ENCODE data around the gene EVI5L. TPM values are rescaled to one million over a fixed set of nuclear protein-coding genes. Genes with fewer than 3 reads are reported as not detected.

The EVI5L gene
- total RNA-seq, 1 donor from 2014 or later: 15.5 TPM

DNA sequence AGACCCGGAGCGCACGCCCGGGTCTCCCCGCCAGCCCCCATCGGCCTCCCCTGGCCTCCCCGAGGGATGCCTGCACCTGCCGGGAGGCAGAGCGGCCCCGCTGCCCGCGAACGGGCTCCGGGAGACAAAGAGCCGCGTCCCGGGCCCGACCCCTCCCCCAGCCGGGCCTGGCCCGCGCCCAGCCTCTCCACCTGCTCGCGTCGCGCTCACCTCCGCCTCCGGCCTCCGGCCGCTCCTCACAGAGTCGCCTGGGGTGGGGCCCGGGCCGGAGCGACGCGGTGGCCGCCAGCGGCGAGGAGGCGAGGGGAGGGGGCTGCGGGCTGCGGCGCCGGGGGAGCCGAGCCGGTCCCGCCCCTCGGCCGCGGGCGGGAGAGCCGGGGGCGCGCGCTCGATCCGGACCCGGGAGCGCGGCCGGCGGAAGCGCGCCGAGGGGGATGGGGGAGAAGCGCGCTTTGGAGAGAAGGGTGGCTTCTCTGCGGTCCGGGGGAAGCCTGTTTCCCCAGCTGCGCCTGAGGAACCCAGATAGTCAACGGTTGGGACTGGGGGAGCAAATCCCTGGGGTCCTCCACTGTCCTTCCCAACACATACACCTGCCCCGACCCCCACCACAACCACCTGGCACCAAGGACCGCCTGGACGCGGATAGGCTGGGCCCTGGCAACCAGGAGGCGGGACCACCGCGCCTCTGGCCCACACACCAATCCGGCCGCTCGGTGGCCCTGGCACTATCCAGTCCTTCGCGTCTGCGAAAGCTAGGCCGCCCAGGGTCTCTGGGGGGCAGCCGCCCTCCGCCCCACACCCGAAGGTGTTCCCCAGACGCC is 44.3 kb downstream of the EVI5L start, which contains the start of gene PRR36:
TSS of gene PRR36 (minus strand) at position 315 of the 821 bp plus-strand sequence. CDS start 701 bp downstream, outside the sequence.
- Histone ChIP-seq H3K27me3 (peaks cover 30% of the 10 kb centered on the region), H3K4me1 (peaks cover 10% of the 10 kb centered on the region), H3K4me3 (peak within 1 kb of the TSS; percentile 42), H3K9me3 (no peaks in the 10 kb centered on the region), H3K36me3 (no peaks in the 10 kb centered on the region), H3K27ac (no peak within 1 kb of the TSS)
- peak; percentile 89 for DNase-seq
- ATAC-seq: peak; percentile 55
- intact Hi-C loops (cut with DNase I): no loop called here
- TF ChIP-seq, protein P1, sequence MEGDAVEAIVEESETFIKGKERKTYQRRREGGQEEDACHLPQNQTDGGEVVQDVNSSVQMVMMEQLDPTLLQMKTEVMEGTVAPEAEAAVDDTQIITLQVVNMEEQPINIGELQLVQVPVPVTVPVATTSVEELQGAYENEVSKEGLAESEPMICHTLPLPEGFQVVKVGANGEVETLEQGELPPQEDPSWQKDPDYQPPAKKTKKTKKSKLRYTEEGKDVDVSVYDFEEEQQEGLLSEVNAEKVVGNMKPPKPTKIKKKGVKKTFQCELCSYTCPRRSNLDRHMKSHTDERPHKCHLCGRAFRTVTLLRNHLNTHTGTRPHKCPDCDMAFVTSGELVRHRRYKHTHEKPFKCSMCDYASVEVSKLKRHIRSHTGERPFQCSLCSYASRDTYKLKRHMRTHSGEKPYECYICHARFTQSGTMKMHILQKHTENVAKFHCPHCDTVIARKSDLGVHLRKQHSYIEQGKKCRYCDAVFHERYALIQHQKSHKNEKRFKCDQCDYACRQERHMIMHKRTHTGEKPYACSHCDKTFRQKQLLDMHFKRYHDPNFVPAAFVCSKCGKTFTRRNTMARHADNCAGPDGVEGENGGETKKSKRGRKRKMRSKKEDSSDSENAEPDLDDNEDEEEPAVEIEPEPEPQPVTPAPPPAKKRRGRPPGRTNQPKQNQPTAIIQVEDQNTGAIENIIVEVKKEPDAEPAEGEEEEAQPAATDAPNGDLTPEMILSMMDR (IDR thresholded peaks at IDR 0.05): no peak

DNA sequence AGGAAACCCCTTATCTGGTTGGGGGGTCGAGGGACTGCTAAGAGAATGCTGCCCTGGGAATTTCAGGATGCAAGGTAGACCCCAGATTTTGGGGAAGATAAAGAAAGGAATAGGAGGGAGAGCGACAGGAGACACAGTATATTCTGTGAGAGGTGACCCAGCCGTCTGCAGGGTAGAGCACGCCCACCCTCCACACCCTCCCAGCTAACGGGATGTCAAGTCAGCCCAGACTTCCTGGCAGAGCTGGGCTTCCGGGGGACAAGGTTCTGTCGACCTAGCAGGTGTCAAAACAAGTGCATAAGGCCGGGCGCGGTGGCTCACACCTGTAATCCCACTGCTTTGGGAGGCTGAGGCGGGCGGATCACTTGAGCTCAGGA is 44.9 kb downstream of the EVI5L start:
- TF ChIP-seq, protein P1 (IDR thresholded peaks at IDR 0.05): no peak
- peak overlapping the region; percentile 42 for H3K4me3 ChIP-seq
- no peaks in the 10 kb centered on the region for H3K9me3 ChIP-seq
- no peak overlapping the region for H3K27ac ChIP-seq
- H3K36me3 ChIP-seq: no peaks in the 10 kb centered on the region
- intact Hi-C loops (cut with DNase I): no loop called here
- DNase-seq (no peak), ATAC-seq (no peak)
- H3K4me1 ChIP-seq: peaks cover 4% of the 10 kb centered on the region
- H3K27me3 ChIP-seq: peaks cover 30% of the 10 kb centered on the region

DNA sequence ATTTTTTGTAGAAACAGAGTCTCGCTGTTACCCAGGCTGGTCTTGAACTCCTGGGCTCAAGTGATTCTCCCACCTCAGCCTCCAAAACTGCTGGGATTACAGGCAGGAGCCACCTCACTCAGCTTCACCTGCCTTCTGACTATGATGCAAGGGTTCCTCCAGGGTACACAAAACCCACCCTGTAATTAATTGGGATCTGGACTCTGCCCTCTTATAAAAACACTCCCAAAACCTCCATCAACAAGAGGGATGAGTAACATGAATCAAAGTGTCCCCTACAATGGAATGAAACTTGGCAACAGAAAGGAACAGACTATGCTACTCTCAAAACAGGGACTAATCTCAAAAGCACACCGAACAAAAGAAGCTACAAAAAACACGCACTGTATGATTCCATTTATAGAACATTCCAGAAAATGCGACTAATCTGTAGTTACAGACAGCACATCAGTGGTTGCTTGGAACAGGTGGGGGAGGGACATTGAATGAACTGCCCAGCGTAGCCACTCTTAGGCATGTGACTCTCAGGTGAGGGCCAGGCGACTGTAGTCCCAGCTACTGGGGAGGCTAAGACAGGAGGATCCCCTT is 47.3 kb downstream of the EVI5L start:
- ATAC-seq (no peak), DNase-seq (no peak)
- intact Hi-C loops (cut with DNase I): no loop called here
- H3K4me3 ChIP-seq: no peak overlapping the region
- peaks cover 26% of the 10 kb centered on the region for H3K27me3 ChIP-seq
- peaks cover 3% of the 10 kb centered on the region for H3K4me1 ChIP-seq
- no peaks in the 10 kb centered on the region for H3K36me3 ChIP-seq
- H3K9me3 ChIP-seq: no peaks in the 10 kb centered on the region
- TF ChIP-seq, protein P1 (IDR thresholded peaks at IDR 0.05): no peak
- H3K27ac ChIP-seq: no peak overlapping the region

DNA sequence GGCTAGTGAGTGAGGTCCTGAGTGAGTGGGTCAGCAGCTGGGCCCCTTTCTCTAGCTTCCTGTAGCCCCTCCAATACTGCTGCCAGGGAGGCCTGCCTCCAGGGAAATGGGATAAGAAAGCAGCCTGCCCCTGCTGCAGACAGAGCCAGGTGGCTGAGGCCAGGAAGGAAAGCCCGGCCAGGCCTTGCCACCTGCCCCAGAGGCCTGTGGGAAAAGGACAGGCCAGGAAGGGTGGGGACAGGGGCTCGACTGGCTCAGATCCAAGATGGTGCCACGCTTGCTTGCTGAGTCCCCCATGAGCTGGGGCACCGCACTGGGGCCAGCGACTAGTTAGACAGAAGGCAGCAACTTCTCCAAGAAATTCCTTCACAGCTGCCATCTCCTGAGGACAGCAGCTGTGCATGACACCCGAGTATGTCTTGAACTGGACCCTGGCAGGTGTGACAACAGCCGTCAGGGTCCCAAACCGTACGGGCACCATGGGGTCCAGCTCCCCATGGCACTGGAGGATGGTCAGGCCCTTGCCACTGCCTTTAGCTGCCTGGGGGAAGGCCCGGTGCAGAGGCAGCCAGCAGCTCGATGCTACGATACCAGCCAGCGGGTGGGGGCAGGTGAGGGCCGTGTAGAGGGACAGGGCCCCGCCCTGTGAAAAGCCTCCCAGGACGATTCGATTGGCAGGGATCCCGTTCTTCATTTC is 49.2 kb downstream of the EVI5L start:
- H3K4me1 ChIP-seq: peaks cover 3% of the 10 kb centered on the region
- H3K27ac ChIP-seq: no peak overlapping the region
- H3K4me3 ChIP-seq: no peak overlapping the region
- TF ChIP-seq, protein P1 (IDR thresholded peaks at IDR 0.05): no peak
- H3K36me3 ChIP-seq: no peaks in the 10 kb centered on the region
- H3K9me3 ChIP-seq: no peaks in the 10 kb centered on the region
- intact Hi-C loops (cut with DNase I): no loop called here
- ATAC-seq (no peak), DNase-seq (no peak)
- peaks cover 13% of the 10 kb centered on the region for H3K27me3 ChIP-seq

DNA sequence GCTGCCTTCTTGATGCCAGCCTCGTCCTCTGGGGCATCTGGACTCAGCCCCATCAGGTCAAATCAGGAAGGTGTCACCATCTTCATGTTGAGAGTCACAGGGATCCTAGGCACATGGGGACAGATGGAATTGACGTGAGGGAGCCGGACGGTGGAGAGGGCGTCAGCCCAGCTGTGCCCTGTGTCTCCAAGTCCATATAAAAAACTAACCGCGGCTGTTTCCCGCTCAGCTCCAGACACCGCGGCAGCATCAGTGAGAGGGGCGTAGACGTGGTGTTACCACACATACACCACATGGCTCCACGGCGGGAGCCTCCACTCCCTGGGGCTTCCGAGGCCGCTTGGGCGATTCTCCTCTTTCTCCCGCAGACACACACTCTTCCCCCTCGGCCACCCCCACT is 49.8 kb downstream of the EVI5L start:
- no peaks in the 10 kb centered on the region for H3K9me3 ChIP-seq
- H3K4me1 ChIP-seq: no peaks in the 10 kb centered on the region
- no peak for DNase-seq
- no peaks in the 10 kb centered on the region for H3K36me3 ChIP-seq
- peaks cover 7% of the 10 kb centered on the region for H3K27me3 ChIP-seq
- H3K4me3 ChIP-seq: no peak overlapping the region
- TF ChIP-seq, protein P1 (IDR thresholded peaks at IDR 0.05): no peak
- intact Hi-C loops (cut with DNase I): no loop called here
- no peak for ATAC-seq
- H3K27ac ChIP-seq: no peak overlapping the region
